Nephron progenitor cell (in vitro differentiated cells): ENCODE data around the gene BCL2L13.

Experiments
- DNase-seq: peaks from one replicate; pipeline ENCODE4 v3.0.0; 2021
- H3K27ac Mint-ChIP-seq: 2 replicates; pipeline ENCODE4 v1.8.0; 2021; ENCODE audit warnings: mild to moderate bottlenecking, moderate library complexity, mixed read lengths
- H3K27me3 Mint-ChIP-seq: 2 replicates; pipeline ENCODE4 v1.8.0; 2021; ENCODE audit warnings: mild to moderate bottlenecking, low read depth, mixed read lengths; ENCODE audit not compliant: poor library complexity
- H3K36me3 Mint-ChIP-seq: 2 replicates; pipeline ENCODE4 v1.8.0; 2021; ENCODE audit warnings: low read depth, mixed read lengths
- H3K4me1 Mint-ChIP-seq: 2 replicates; pipeline ENCODE4 v1.8.0; 2021; ENCODE audit warnings: mixed read lengths
- H3K4me3 Mint-ChIP-seq: 2 replicates; pipeline ENCODE4 v1.8.0; 2021; ENCODE audit warnings: mild to moderate bottlenecking, moderate library complexity, mixed read lengths
- H3K9me3 Mint-ChIP-seq: 2 replicates; pipeline ENCODE4 v1.8.0; 2021; ENCODE audit warnings: mild to moderate bottlenecking, moderate library complexity, mixed read lengths
- TF ChIP-seq, protein P1 (sequence below): fragments of 200-600 bp; sonication (generic); IDR thresholded peaks from 2 replicates; pipeline ENCODE4 v1.5.0; 2021; ENCODE audit warnings: antibody characterized with exemption

BCL2L13 gene

DNA sequence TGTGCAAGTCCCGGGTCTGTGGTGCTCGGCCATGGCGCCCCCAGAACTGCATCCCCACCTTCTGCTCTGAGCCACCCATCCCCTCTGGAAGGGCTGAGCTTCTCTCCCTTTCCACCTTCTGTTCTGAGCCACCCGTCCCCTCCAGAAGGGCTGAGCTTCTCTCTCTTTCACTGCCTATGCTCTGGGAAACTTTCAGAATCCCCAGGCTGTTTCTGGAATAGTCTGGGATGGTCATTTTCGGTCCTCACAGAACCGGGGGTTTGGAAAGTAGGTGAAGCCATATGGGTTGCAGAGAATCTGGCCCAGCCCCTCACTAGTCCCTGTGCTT is 139.1 kb downstream of the BCL2L13 start:
- Mint-ChIP-seq H3K27me3 (no peaks in the 10 kb centered on the region), H3K36me3 (no peaks in the 10 kb centered on the region), H3K27ac (peak overlapping the region; percentile 95), H3K9me3 (peaks cover 8% of the 10 kb centered on the region), H3K4me1 (peaks cover 71% of the 10 kb centered on the region), H3K4me3 (no peak overlapping the region)
- TF ChIP-seq, protein P1, sequence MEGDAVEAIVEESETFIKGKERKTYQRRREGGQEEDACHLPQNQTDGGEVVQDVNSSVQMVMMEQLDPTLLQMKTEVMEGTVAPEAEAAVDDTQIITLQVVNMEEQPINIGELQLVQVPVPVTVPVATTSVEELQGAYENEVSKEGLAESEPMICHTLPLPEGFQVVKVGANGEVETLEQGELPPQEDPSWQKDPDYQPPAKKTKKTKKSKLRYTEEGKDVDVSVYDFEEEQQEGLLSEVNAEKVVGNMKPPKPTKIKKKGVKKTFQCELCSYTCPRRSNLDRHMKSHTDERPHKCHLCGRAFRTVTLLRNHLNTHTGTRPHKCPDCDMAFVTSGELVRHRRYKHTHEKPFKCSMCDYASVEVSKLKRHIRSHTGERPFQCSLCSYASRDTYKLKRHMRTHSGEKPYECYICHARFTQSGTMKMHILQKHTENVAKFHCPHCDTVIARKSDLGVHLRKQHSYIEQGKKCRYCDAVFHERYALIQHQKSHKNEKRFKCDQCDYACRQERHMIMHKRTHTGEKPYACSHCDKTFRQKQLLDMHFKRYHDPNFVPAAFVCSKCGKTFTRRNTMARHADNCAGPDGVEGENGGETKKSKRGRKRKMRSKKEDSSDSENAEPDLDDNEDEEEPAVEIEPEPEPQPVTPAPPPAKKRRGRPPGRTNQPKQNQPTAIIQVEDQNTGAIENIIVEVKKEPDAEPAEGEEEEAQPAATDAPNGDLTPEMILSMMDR, result no peak
- DNase-seq, result no peak

DNA sequence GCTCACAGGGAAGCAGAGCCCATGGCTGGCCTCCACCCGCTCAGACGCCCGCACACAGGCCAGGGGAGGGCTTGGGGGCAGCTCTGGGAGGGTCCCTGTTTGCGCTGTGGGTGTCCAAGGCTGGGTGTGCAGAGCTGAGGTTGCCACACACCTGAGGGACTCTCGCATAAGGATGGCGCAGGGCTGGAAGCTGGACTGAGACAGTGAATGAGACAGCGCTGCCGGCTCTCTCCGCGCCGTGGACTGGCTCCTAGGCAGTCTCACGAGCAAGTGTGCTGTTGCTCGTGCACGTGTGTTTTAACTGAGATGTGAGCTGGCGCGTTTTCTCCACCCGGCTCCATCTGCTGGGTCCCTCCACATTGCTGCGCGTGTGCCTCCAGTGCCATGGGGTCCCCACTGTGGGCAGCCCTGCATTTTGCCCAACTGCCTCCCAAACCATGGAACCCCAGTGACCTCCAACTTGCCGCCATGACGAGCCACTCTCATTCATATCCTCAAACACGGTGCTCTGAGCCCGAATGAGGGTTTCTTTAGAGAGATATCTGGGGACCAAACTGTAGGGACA is 139.9 kb downstream of the BCL2L13 start:
- H3K4me1 Mint-ChIP-seq, result peaks cover 70% of the 10 kb centered on the region
- H3K9me3 Mint-ChIP-seq, result peaks cover 8% of the 10 kb centered on the region
- TF ChIP-seq, protein P1, result no peak
- no peak overlapping the region for H3K4me3 Mint-ChIP-seq
- no peaks in the 10 kb centered on the region for H3K36me3 Mint-ChIP-seq
- no peak overlapping the region for H3K27ac Mint-ChIP-seq
- no peaks in the 10 kb centered on the region for H3K27me3 Mint-ChIP-seq
- no peak for DNase-seq

DNA sequence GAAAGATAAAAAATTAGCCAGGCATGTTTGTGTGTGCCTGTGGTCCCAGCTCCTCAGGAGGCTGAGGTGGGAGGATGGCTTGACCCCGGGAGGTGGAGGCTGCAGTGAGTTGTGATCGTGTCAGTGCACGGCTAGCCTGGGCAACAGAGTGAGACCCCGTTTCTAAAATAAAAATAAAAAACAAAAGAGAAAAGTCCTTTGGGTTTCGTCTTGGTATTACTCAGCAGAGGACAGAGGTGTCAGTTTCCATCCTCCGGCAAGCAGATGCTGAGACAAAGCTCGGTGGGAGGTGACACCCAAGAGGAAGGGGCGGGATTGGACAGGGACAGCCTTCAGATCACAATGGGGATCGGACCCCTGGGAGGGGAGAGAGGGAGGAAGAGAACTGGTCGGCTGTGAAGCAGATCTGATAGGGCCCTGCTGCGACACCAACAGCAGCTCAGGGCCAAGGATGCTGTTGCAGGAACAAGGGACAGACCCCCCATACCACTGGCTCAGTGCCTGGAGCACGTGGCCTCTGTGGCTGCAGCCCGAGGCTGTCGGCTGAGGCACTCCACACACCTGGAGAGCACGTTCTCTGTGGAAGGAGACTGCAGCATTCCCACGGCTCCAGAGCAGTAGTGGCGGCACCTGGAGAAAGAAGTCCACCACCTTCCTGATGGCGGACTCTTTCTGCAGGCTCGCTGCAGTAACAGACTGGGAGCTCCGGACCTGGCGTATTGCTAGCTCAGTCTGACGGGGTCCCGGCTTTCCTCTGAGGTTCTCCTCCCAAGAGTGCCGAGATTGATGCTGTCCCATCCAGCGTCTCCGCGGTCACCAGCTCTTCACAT is 140.9 kb downstream of the BCL2L13 start:
- Mint-ChIP-seq H3K27ac (peak overlapping the region; percentile 18), H3K27me3 (no peaks in the 10 kb centered on the region), H3K4me3 (peak overlapping the region; percentile 55), H3K9me3 (peaks cover 8% of the 10 kb centered on the region), H3K4me1 (peaks cover 73% of the 10 kb centered on the region), H3K36me3 (no peaks in the 10 kb centered on the region)
- TF ChIP-seq, protein P1, result no peak
- DNase-seq, result no peak

DNA sequence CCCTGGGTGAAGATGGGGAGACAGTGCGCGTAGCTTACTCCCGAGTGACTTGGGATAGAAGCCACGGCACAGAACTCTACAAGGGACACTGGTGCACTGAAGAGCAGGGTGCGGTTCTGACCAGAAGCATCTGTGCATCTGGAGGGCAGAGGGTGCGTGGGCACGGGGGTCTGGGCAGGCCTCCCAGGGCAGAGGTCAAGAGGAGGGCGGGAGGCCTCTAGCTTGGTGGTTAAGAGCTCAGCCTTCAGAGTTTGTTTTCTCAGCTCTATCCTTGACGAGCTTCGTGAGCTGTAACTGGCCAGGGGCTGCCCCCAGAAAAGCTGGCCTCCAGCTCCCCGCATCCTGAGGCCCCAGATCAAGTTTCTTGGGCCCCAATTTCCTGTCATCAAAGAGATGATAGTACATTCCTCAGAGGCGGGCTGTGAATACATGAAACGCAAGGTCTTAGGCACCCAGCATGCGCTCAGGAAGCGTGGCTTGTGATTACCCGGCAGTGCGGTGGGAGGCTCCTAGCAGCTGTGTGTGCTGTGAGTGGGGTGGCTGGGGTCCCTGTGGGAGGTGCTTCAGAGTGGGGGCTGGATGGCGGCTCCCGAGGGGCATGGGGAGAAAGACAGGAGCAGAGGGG is 141.7 kb downstream of the BCL2L13 start:
- DNase-seq, result no peak
- Mint-ChIP-seq H3K4me1 (peaks cover 71% of the 10 kb centered on the region), H3K4me3 (no peak overlapping the region), H3K27ac (peak overlapping the region; percentile 80), H3K9me3 (peaks cover 8% of the 10 kb centered on the region), H3K27me3 (no peaks in the 10 kb centered on the region), H3K36me3 (no peaks in the 10 kb centered on the region)
- TF ChIP-seq, protein P1, result no peak
